ENCODE results near the gene GFOD1.

DNA sequence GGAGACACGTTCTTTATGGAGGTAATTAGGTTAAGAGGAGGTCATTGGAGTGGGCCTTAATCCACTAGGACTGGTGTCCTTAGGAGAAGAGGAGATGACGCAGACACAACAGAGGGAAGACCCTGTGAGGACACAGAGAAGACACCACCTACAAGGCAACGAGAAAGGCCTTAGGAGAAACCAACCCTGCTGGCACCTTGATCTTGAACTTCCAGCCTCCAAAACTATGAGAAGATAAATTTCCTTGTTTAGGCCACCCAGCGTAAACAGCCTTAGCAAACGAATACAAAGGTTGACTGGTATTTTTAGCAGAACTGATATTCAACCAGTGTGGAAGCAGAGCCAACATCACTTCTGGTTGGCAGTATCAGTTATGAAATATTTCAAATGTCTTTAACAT is 75.2 kb downstream of the GFOD1 start:
- TF ChIP-seq TAF1 (IDR thresholded peaks at IDR 0.05; ENCODE audit: borderline replicate concordance, low read depth, low read length) (no peak), POLR2A (IDR thresholded peaks at IDR 0.05; ENCODE audit: low read depth, low read length) (no peak), POLR2AphosphoS5 (IDR thresholded peaks at IDR 0.05; ENCODE audit: low read depth, low read length) (no peak)

Measured in GM12892 (cell line).